Measurements from ENCODE around the gene PPP1R12C.

- no peak for TF ChIP-seq CTCF (IDR thresholded peaks at IDR 0.05)
- no peak for TF ChIP-seq POLR2A (IDR thresholded peaks at IDR 0.05)
- TF ChIP-seq POLR2AphosphoS5 (IDR thresholded peaks at IDR 0.05) = no peak
- TF ChIP-seq EP300 (IDR thresholded peaks at IDR 0.05) = no peak
Measured at GRCh38 chr19:55160986-55161365, 43.5 kb upstream of the PPP1R12C start.
